HepG2 (cell line): ENCODE measurements around the gene C6orf136. TPM values are rescaled to one million over a fixed set of nuclear protein-coding genes. Genes with fewer than 3 reads are reported as not detected.

Experiments used
- ADNP ChIP-seq: sonication (generic); formaldehyde crosslinking; IDR thresholded peaks from 2 replicates; pipeline ENCODE4 v1.4.0; 2020; ENCODE audit warnings: missing genetic modification reagents
- ETV5 ChIP-seq: IDR thresholded peaks from 2 replicates; pipeline ENCODE4 v1.6.1; 2018; ENCODE audit warnings: missing biosample characterization, missing genetic modification reagents, inconsistent platforms, borderline replicate concordance
- FOXO1 ChIP-seq: sonication (generic); formaldehyde crosslinking; IDR thresholded peaks from 2 replicates; pipeline ENCODE4 v1.4.0; 2020; ENCODE audit warnings: missing genetic modification reagents
- HES4 ChIP-seq: sonication (generic); formaldehyde crosslinking; IDR thresholded peaks from 2 replicates; pipeline ENCODE4 v1.9.0; 2021; ENCODE audit warnings: mild to moderate bottlenecking, missing genetic modification reagents, borderline replicate concordance
- HOXA5 ChIP-seq: sonication (generic); formaldehyde crosslinking; IDR thresholded peaks from 2 replicates; pipeline ENCODE4 v1.4.0; 2020; ENCODE audit warnings: missing genetic modification reagents
- IRF2 ChIP-seq: IDR thresholded peaks from 2 replicates; pipeline ENCODE4 v1.6.1; 2018; ENCODE audit warnings: missing genetic modification reagents, missing compliant biosample characterization
- KAT2B ChIP-seq: fragments of 150-350 bp; IDR thresholded peaks from 2 replicates; pipeline ENCODE4 v1.6.1; 2014; ENCODE audit warnings: low read depth, low read length, borderline replicate concordance
- KDM5B ChIP-seq: sonication (generic); formaldehyde crosslinking; IDR thresholded peaks from 2 replicates; pipeline ENCODE4 v1.4.0; 2020; ENCODE audit warnings: missing genetic modification reagents, mild to moderate bottlenecking, borderline replicate concordance
- KLF9 ChIP-seq: IDR thresholded peaks from 2 replicates; pipeline ENCODE4 v1.6.1; 2016; ENCODE audit warnings: low read depth
- MATR3 ChIP-seq: sonication (generic); formaldehyde crosslinking; IDR thresholded peaks from 2 replicates; pipeline ENCODE4 v1.4.0; 2020; ENCODE audit warnings: missing genetic modification reagents
- NCOA1 ChIP-seq: sonication (generic); formaldehyde crosslinking; IDR thresholded peaks from 2 replicates; pipeline ENCODE4 v1.9.0; 2021; ENCODE audit warnings: missing genetic modification reagents
- NFE2 ChIP-seq: sonication (generic); formaldehyde crosslinking; IDR thresholded peaks from 2 replicates; pipeline ENCODE4 v1.4.0; 2020; ENCODE audit warnings: missing genetic modification reagents
- PLRG1 ChIP-seq: fragments of 450-650 bp; conservative IDR thresholded peaks from 2 replicates; pipeline ENCODE4 v1.6.1; 2016
- POLR2A ChIP-seq, 2 experiments: IDR thresholded peaks; 2 replicates each; pipeline ENCODE4 v1.6.1; 2011; ENCODE audit warnings: low read depth in 2 of 2, low read length in 2 of 2, mild to moderate bottlenecking in 1 of 2, moderate library complexity in 1 of 2; ENCODE audit not compliant: insufficient read depth in 1 of 2
- RBFOX2 ChIP-seq: fragments of 200-400 bp; formaldehyde crosslinking; IDR thresholded peaks from 2 replicates; pipeline ENCODE4 v1.6.1; 2017; ENCODE audit warnings: low read depth, mild to moderate bottlenecking, low read length
- RBM22 ChIP-seq: fragments of 200-400 bp; formaldehyde crosslinking; optimal IDR thresholded peaks from 2 replicates; pipeline ENCODE3; 2017; ENCODE audit warnings: mild to moderate bottlenecking, low read length, moderate library complexity
- TAF15 ChIP-seq: fragments of 200-400 bp; formaldehyde crosslinking; IDR thresholded peaks from one replicate; pipeline ENCODE4 v1.6.1; 2018; ENCODE audit warnings: mild to moderate bottlenecking, low read depth, low read length; ENCODE audit not compliant: poor library complexity, severe bottlenecking
- TBP ChIP-seq: sonication (generic); formaldehyde crosslinking; IDR thresholded peaks from 2 replicates; pipeline ENCODE4 v1.5.0; 2020; ENCODE audit warnings: missing genetic modification reagents
- TBX3 ChIP-seq: fragments of 450-650 bp; IDR thresholded peaks from 2 replicates; pipeline ENCODE4 v1.6.1; 2017; ENCODE audit warnings: antibody characterized with exemption, mild to moderate bottlenecking, inconsistent platforms, borderline replicate concordance
- THAP7 ChIP-seq: sonication (generic); formaldehyde crosslinking; IDR thresholded peaks from 2 replicates; pipeline ENCODE4 v1.8.1; 2023; ENCODE audit warnings: mild to moderate bottlenecking, missing genetic modification reagents
- THRA ChIP-seq: sonication (generic); formaldehyde crosslinking; IDR thresholded peaks from 2 replicates; pipeline ENCODE4 v1.4.0; 2020; ENCODE audit warnings: missing genetic modification reagents, borderline replicate concordance
- ZMYM3 ChIP-seq: sonication (generic); formaldehyde crosslinking; IDR thresholded peaks from 2 replicates; pipeline ENCODE4 v1.5.1; 2020; ENCODE audit warnings: mild to moderate bottlenecking, missing genetic modification reagents
- ZNF101 ChIP-seq: sonication (generic); formaldehyde crosslinking; IDR thresholded peaks from 2 replicates; pipeline ENCODE4 v1.4.0; 2020; ENCODE audit warnings: mild to moderate bottlenecking, low read depth, missing genetic modification reagents, borderline replicate concordance
- ZNF136 ChIP-seq: sonication (generic); formaldehyde crosslinking; IDR thresholded peaks from 2 replicates; pipeline ENCODE4 v1.8.1; 2022; ENCODE audit warnings: low read depth, mild to moderate bottlenecking, moderate library complexity, missing genetic modification reagents
- ZNF350 ChIP-seq: sonication (generic); formaldehyde crosslinking; IDR thresholded peaks from 2 replicates; pipeline ENCODE4 v1.4.0; 2020; ENCODE audit warnings: mild to moderate bottlenecking, low read depth, missing genetic modification reagents, borderline replicate concordance
- ZNF441 ChIP-seq: sonication (generic); formaldehyde crosslinking; IDR thresholded peaks from 2 replicates; pipeline ENCODE4 v1.7.0; 2021; ENCODE audit warnings: missing genetic modification reagents, borderline replicate concordance
- ZNF563 ChIP-seq: sonication (generic); formaldehyde crosslinking; IDR thresholded peaks from 2 replicates; pipeline ENCODE4 v1.8.0; 2022; ENCODE audit warnings: mild to moderate bottlenecking, moderate library complexity, missing genetic modification reagents
- polyA plus RNA-seq, 8 experiments: library from polyadenylated mRNA; depleted of rRNA in 3 of 8; stranded (reverse) in 7 of 8; unstranded in 1 of 8; fragments of >200 nt; fragmentation: Illumina TruSeq in 4 of 8; extraction: Trizol in 4 of 8; gene quantifications; 2 replicates each; pipeline versions ENCODE4 v1.2.1 to v1.2.3, GENCODE V29; 2011 to 2016; ENCODE audit warnings: low read depth in 4 of 8, missing spikeins in 1 of 8, mixed read lengths in 1 of 8; ENCODE audit not compliant: insufficient read depth in 1 of 8
- total RNA-seq, 5 experiments: library from RNA; depleted of rRNA; stranded (reverse); fragments of >200 nt; fragmentation: Illumina TruSeq; extraction: Trizol; gene quantifications; 2 replicates each; pipeline ENCODE4 v1.2.3, GENCODE V29; 2016; ENCODE audit warnings: low read depth in 1 of 5
- TF ChIP-seq, protein P1 (sequence below): IDR thresholded peaks from 2 replicates; pipeline ENCODE4 v1.6.1; 2016; ENCODE audit warnings: missing biosample characterization, missing genetic modification reagents, low read depth

Gene C6orf136
- total and polyA plus RNA-seq, 2 of the 13 experiments (the other 11 are each of a cell fraction or from before 2014, with no cell fraction given) = 12.0 to 26.2 TPM

- peak; percentile 48; the same call in 1 of the 2 replicates for TF ChIP-seq HES4 (CRISPR knock-in tag)
- no peak for TF ChIP-seq PLRG1
- no peak; the same call in 1 of the 2 replicates for TF ChIP-seq ZNF441 (CRISPR knock-in tag)
- TF ChIP-seq TAF15 = peak; percentile 96
- TF ChIP-seq ZMYM3 = peak; percentile 68; the same call in 1 of the 2 replicates
- TF ChIP-seq KAT2B = no peak
- TF ChIP-seq ZNF350 (CRISPR knock-in tag) = peak; percentile 89
- TF ChIP-seq ZNF563 (CRISPR knock-in tag) = peak; percentile 90
- TF ChIP-seq ADNP (CRISPR knock-in tag) = 0 out of 2 replicates have a peak, but pooled peaks have one; percentile 33
- TF ChIP-seq TBP (CRISPR knock-in tag) = no peak; the same call in 1 of the 2 replicates
- TF ChIP-seq KLF9 (CRISPR knock-in tag) = peak; percentile 97
- TF ChIP-seq MATR3 (CRISPR knock-in tag) = no peak
- TF ChIP-seq POLR2A (IDR thresholded peaks at IDR 0.05; ENCODE audit: insufficient read depth in 1 of 2, low read depth in 2 of 2, low read length in 2 of 2) = peak; percentile 77 to 97
- peak; percentile 98 for TF ChIP-seq THRA (CRISPR knock-in tag)
- peak; percentile 84; the same call in 1 of the 2 replicates for TF ChIP-seq THAP7 (CRISPR knock-in tag)
- TF ChIP-seq RBFOX2 = peak; percentile 99
- peak; percentile 59 for TF ChIP-seq RBM22
- TF ChIP-seq, protein P1, sequence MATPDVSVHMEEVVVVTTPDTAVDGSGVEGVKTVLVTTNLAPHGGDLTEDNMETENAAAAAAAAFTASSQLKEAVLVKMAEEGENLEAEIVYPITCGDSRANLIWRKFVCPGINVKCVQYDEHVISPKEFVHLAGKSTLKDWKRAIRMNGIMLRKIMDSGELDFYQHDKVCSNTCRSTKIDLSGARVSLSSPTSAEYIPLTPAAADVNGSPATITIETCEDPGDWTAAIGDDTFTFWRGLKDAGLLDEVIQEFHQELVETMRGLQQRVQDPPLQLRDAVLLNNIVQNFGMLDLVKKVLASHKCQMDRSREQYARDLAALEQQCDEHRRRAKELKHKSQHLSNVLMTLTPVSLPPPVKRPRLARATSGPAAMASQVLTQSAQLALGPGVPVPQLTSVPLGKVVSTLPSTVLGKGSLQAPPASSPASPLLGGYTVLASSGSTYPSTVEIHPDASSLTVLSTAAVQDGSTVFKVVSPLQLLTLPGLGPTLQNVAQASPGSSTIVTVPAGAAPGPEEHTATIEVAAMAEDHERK = peak; percentile 27; the same call in 1 of the 2 replicates
- TF ChIP-seq NFE2 (CRISPR knock-in tag) = no peak
- peak; percentile 97 for TF ChIP-seq NCOA1 (CRISPR knock-in tag)
- TF ChIP-seq IRF2 (CRISPR knock-in tag) = peak; percentile 93
- TF ChIP-seq KDM5B (CRISPR knock-in tag) = peak; percentile 98
- TF ChIP-seq ETV5 (CRISPR knock-in tag) = peak; percentile 71
- TF ChIP-seq ZNF101 (CRISPR knock-in tag) = no peak
- peak; percentile 98 for TF ChIP-seq ZNF136 (CRISPR knock-in tag)
- TF ChIP-seq HOXA5 (CRISPR knock-in tag) = peak; percentile 87
- TF ChIP-seq FOXO1 (CRISPR knock-in tag) = peak; percentile 28; the same call in 1 of the 2 replicates
- no peak; the same call in 1 of the 2 replicates for TF ChIP-seq TBX3
Measured at GRCh38 chr6:30647242-30648116, 546 bp downstream of the C6orf136 start (continued).
